ENCODE data around the gene NEFH.

The NEFH gene

DNA sequence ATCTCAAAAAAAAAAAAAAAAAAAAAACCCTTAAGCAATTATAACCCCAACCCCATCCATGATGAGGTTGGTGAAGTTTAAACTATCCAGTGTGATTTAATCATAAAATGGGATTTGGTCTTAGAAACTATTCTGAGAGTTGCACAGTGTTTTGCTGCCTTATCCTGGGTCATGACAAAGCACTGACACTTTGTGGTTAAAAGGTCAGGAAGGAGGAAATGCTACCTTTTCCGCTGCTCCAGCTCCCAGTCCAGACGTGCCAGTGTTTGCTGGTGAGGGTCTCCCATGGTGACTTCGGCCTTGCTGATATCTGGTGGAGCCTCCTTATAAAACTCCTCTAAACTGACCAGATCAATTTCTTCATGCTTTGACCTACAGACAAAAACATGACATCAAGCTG is 59.1 kb downstream of the NEFH start:
- H3K4me3 ChIP-seq (ENCODE audit: low read depth, low read length) = no peak overlapping the region

Data from iPS-11a (cell line).